NCI-H446 treated with DMSO at 0.1 percent for 48 hours (cell line): Measurements from ENCODE around the gene SGTB.
"Not testable (repeated sequence)": the region's sequence is repeated elsewhere in the genome, so short reads cannot be mapped to it uniquely, and the experiment has no call there.

Source experiments
- DNase-seq: peaks from one replicate; lab custom pipeline; 2025; lab: John Stamatoyannopoulos, UW

SGTB gene

GRCh38 chr5:65668696-65669095 lies 53.2 kb downstream of the SGTB start:
- DNase-seq = no peak

GRCh38 chr5:65663804-65664521 lies 57.9 kb downstream of the SGTB start:
- DNase-seq = no peak

- DNase-seq = no peak
Observed at GRCh38 chr5:65654713-65655112, 67.2 kb downstream of the SGTB start.

GRCh38 chr5:65651144-65651543 lies 70.8 kb downstream of the SGTB start:
- no peak for DNase-seq

GRCh38 chr5:65647941-65648340 lies 74.0 kb downstream of the SGTB start:
- DNase-seq = no peak

DNA sequence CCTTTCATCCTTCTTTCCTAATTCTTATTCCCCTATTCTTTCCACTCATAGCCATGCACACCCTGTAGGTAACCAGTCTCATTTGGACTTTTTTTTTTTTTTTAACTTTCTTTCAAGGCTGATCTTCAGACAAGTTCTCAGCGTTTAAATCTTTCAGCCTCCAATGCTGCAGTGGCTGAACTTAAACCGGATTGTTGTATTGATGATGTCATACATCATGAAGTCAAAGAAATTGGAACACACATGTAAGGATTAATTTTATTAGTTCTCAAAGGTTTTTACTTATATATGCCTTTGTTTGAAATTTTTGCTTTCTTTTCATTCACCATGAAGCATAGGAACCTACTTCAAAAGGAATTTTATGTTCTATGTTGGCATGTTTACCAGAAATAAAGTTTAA lies 75.0 kb downstream of the SGTB start:
- DNase-seq = no peak

- no peak for DNase-seq
Observed at GRCh38 chr5:65640240-65640639, 81.7 kb downstream of the SGTB start.

- no peak for DNase-seq
Observed at GRCh38 chr5:65630981-65631380, 90.9 kb downstream of the SGTB start.

- no peak for DNase-seq
Observed at GRCh38 chr5:65625743-65626142, 96.2 kb downstream of the SGTB start.

DNA sequence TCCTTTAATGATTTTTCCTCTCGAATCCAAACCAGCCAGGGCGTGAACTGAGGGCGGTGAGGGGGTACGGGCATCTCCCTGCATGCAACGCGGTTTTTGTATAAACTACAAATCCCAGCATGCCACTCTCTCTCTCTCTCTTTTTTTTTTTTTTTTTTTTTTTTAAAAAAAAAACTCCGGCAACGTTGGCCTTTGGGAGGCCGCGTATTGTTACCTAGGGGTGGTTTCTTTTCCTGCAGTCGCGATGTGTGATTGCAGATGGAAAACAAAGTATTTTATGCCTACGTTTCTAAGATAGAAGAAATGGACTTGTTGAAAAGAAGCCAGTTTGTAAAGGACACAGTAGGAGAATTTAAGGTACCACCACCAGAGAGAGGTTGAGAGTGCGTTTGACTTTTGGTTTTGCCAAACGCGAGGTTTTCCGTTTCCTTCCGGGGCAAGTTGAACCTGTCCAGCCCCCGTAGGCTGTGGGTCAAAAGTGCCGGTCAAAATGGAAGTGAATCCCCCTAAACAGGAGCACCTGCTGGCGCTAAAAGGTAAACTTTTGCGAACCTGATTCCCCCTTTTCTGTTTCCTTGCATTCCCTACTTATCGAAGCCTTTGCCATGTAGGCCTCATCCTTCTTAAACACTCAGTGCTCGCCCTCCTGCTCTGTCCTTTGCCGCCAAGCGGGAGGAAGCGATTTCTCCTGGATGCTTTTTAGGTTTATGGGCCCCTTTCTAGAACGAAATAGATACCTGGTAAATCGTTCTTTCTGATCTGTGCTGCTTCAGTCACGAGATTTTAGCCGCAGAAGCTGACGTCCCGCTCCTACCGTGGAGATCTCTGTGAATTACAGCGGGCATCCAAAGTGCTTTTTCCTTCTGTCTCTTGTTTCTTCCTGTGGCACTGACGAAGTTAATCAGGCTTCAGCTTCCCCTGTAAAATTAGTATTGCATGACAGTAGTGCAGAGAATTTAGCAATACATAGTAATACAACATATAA lies 97.0 kb downstream of the SGTB start, which contains the start of the genes SHLD3 and TRAPPC13:
Gene SHLD3, plus strand, starts transcription at position 457 of the 985 bp plus-strand sequence. CDS start 4,561 bp downstream, outside the sequence.
Gene TRAPPC13, plus strand, starts transcription at position 457 of the 985 bp plus-strand sequence. Its CDS starts 34 bp downstream, at position 491.
- DNase-seq = peak; percentile 89

DNA sequence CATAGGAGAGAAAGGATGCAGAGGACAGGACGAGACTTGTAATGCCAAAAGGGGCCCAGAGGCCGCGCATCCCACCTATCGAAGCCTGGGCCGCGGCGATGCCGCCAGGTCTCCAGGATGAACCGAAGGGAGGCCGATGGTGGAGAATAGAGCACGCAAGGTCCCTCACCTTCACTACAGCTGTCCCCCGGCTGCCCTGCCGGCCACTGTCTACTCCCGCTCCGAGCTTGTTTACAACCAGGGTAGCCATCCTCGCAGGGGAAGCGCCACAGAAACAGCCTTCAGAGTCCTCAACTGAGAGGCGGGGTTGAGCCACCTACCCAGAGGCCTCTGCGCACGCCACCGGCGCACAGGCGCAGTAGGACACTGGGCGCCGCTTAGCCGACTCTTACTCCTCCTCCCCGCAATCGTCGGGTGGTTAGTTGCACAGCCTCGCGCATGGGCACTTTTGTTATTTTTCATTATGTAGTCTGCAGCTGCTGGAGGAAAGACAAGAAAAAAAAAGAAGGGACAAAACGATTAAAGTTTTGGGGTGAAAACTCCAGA lies 97.8 kb downstream of the SGTB start, which contains the start of gene TRIM23:
Gene TRIM23, minus strand, starts transcription at position 309 of the 546 bp plus-strand sequence. Its CDS starts 59 bp downstream, at position 250.
- peak; percentile 89 for DNase-seq

GRCh38 chr5:65623482-65623881 lies 98.4 kb downstream of the SGTB start:
- DNase-seq = no peak

DNA sequence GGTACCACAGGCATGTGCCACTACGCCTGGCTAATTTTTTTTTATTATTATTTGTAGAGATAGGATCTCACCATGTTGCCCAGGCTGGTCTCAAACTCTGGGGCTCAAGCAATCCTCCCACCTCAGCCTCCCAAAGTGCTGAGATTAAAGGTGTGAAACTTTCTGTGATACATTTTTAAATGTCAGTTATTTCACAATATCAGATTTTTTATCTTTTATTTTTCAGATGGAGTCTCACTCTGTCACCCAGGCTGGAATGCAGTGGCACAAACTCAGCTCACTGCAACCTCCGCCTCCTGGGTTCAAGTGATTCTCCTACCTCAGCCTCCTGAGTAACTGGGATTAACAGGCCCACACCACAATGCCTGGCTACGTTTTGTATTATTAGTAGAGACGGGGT lies 99.9 kb downstream of the SGTB start:
- not testable (repeated sequence) for DNase-seq

GRCh38 chr5:65620021-65620420 lies 101.9 kb downstream of the SGTB start:
- DNase-seq = no peak
